ENCODE data around the gene NOPCHAP1.

DNA sequence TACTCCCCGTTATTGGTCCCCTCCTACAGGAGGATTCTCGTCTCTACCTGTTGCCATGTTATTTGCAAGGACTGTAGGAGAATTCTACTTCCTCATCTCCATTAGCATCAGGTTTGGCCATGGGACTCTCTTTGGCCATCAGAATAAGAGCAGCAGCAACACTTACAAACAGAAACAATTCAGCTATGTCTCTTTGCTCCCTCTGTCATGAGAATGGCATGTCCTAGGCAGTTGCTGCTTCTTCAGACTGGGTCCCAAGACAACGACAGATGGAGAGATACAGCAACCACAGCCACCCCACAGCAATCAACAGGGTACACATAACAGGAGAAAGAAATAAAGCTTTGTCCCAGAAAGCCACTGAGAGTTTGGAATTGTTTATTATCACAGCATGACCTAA is 47.7 kb upstream of the NOPCHAP1 start:
- TF ChIP-seq, protein P1, sequence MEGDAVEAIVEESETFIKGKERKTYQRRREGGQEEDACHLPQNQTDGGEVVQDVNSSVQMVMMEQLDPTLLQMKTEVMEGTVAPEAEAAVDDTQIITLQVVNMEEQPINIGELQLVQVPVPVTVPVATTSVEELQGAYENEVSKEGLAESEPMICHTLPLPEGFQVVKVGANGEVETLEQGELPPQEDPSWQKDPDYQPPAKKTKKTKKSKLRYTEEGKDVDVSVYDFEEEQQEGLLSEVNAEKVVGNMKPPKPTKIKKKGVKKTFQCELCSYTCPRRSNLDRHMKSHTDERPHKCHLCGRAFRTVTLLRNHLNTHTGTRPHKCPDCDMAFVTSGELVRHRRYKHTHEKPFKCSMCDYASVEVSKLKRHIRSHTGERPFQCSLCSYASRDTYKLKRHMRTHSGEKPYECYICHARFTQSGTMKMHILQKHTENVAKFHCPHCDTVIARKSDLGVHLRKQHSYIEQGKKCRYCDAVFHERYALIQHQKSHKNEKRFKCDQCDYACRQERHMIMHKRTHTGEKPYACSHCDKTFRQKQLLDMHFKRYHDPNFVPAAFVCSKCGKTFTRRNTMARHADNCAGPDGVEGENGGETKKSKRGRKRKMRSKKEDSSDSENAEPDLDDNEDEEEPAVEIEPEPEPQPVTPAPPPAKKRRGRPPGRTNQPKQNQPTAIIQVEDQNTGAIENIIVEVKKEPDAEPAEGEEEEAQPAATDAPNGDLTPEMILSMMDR (IDR thresholded peaks at IDR 0.05; ENCODE audit: low read length): no peak
- TF ChIP-seq EZH2 (IDR thresholded peaks at IDR 0.05; ENCODE audit: borderline replicate concordance, low read length): no peak
